ENCODE data around the gene TFEB.

The TFEB gene

GRCh38 chr6:41713650-41714291 is 21.6 kb downstream of the TFEB start:
- H3K36me3 ChIP-seq (ENCODE audit: control insufficient read depth, insufficient read depth, low read length), result no peaks in the 10 kb centered on the region
- no peak overlapping the region for H3K4me3 ChIP-seq (ENCODE audit: low read length)
- H3K9ac ChIP-seq (ENCODE audit: low read length), result peak overlapping the region; percentile 46
- no peaks in the 10 kb centered on the region for H3K27me3 ChIP-seq (ENCODE audit: control insufficient read depth, insufficient read depth, low read length)
- H3K9me3 ChIP-seq (ENCODE audit: control insufficient read depth, low read length), result no peaks in the 10 kb centered on the region
- peaks cover 35% of the 10 kb centered on the region for H3K4me1 ChIP-seq (ENCODE audit: control insufficient read depth, insufficient read depth, low read length)

- Histone ChIP-seq H3K36me3 (ENCODE audit: control insufficient read depth, insufficient read depth, low read length) (no peaks in the 10 kb centered on the region), H3K27me3 (ENCODE audit: control insufficient read depth, insufficient read depth, low read length) (no peaks in the 10 kb centered on the region), H3K9me3 (ENCODE audit: control insufficient read depth, low read length) (no peaks in the 10 kb centered on the region), H3K4me3 (ENCODE audit: low read length) (peak overlapping the region; percentile 6), H3K4me1 (ENCODE audit: control insufficient read depth, insufficient read depth, low read length) (peaks cover 35% of the 10 kb centered on the region), H3K9ac (ENCODE audit: low read length) (peak overlapping the region; percentile 46)
Observed at GRCh38 chr6:41713159-41713649, 22.2 kb downstream of the TFEB start.

GRCh38 chr6:41712651-41713103 is 22.7 kb downstream of the TFEB start:
- peaks cover 35% of the 10 kb centered on the region for H3K4me1 ChIP-seq (ENCODE audit: control insufficient read depth, insufficient read depth, low read length)
- no peaks in the 10 kb centered on the region for H3K36me3 ChIP-seq (ENCODE audit: control insufficient read depth, insufficient read depth, low read length)
- peak overlapping the region; percentile 46 for H3K9ac ChIP-seq (ENCODE audit: low read length)
- no peaks in the 10 kb centered on the region for H3K27me3 ChIP-seq (ENCODE audit: control insufficient read depth, insufficient read depth, low read length)
- no peaks in the 10 kb centered on the region for H3K9me3 ChIP-seq (ENCODE audit: control insufficient read depth, low read length)
- peak overlapping the region; percentile 6 for H3K4me3 ChIP-seq (ENCODE audit: low read length)

GRCh38 chr6:41711323-41712038 is 23.9 kb downstream of the TFEB start:
- Histone ChIP-seq H3K27me3 (ENCODE audit: control insufficient read depth, insufficient read depth, low read length) (no peaks in the 10 kb centered on the region), H3K36me3 (ENCODE audit: control insufficient read depth, insufficient read depth, low read length) (no peaks in the 10 kb centered on the region), H3K9me3 (ENCODE audit: control insufficient read depth, low read length) (no peaks in the 10 kb centered on the region), H3K4me3 (ENCODE audit: low read length) (no peak overlapping the region), H3K4me1 (ENCODE audit: control insufficient read depth, insufficient read depth, low read length) (peaks cover 42% of the 10 kb centered on the region), H3K9ac (ENCODE audit: low read length) (no peak overlapping the region)

GRCh38 chr6:41709375-41709774 is 26.0 kb downstream of the TFEB start:
- Histone ChIP-seq H3K27me3 (ENCODE audit: control insufficient read depth, insufficient read depth, low read length) (no peaks in the 10 kb centered on the region), H3K4me3 (ENCODE audit: low read length) (no peak overlapping the region), H3K4me1 (ENCODE audit: control insufficient read depth, insufficient read depth, low read length) (peaks cover 59% of the 10 kb centered on the region), H3K36me3 (ENCODE audit: control insufficient read depth, insufficient read depth, low read length) (no peaks in the 10 kb centered on the region), H3K9me3 (ENCODE audit: control insufficient read depth, low read length) (no peaks in the 10 kb centered on the region), H3K9ac (ENCODE audit: low read length) (no peak overlapping the region)

GRCh38 chr6:41708856-41709255 is 26.6 kb downstream of the TFEB start:
- Histone ChIP-seq H3K4me1 (ENCODE audit: control insufficient read depth, insufficient read depth, low read length) (peaks cover 59% of the 10 kb centered on the region), H3K4me3 (ENCODE audit: low read length) (no peak overlapping the region), H3K36me3 (ENCODE audit: control insufficient read depth, insufficient read depth, low read length) (no peaks in the 10 kb centered on the region), H3K27me3 (ENCODE audit: control insufficient read depth, insufficient read depth, low read length) (no peaks in the 10 kb centered on the region), H3K9me3 (ENCODE audit: control insufficient read depth, low read length) (no peaks in the 10 kb centered on the region), H3K9ac (ENCODE audit: low read length) (no peak overlapping the region)

- H3K4me1 ChIP-seq (ENCODE audit: control insufficient read depth, insufficient read depth, low read length), result peaks cover 48% of the 10 kb centered on the region
- no peaks in the 10 kb centered on the region for H3K27me3 ChIP-seq (ENCODE audit: control insufficient read depth, insufficient read depth, low read length)
- no peaks in the 10 kb centered on the region for H3K9me3 ChIP-seq (ENCODE audit: control insufficient read depth, low read length)
- no peak overlapping the region for H3K9ac ChIP-seq (ENCODE audit: low read length)
- H3K4me3 ChIP-seq (ENCODE audit: low read length), result no peak overlapping the region
- no peaks in the 10 kb centered on the region for H3K36me3 ChIP-seq (ENCODE audit: control insufficient read depth, insufficient read depth, low read length)
Observed at GRCh38 chr6:41707565-41708200, 27.7 kb downstream of the TFEB start.

- H3K9ac ChIP-seq (ENCODE audit: low read length), result no peak overlapping the region
- peaks cover 41% of the 10 kb centered on the region for H3K4me1 ChIP-seq (ENCODE audit: control insufficient read depth, insufficient read depth, low read length)
- H3K27me3 ChIP-seq (ENCODE audit: control insufficient read depth, insufficient read depth, low read length), result no peaks in the 10 kb centered on the region
- H3K9me3 ChIP-seq (ENCODE audit: control insufficient read depth, low read length), result no peaks in the 10 kb centered on the region
- H3K4me3 ChIP-seq (ENCODE audit: low read length), result no peak overlapping the region
- no peaks in the 10 kb centered on the region for H3K36me3 ChIP-seq (ENCODE audit: control insufficient read depth, insufficient read depth, low read length)
Observed at GRCh38 chr6:41706876-41707564, 28.4 kb downstream of the TFEB start.

- no peak overlapping the region for H3K4me3 ChIP-seq (ENCODE audit: low read length)
- H3K36me3 ChIP-seq (ENCODE audit: control insufficient read depth, insufficient read depth, low read length), result no peaks in the 10 kb centered on the region
- no peaks in the 10 kb centered on the region for H3K27me3 ChIP-seq (ENCODE audit: control insufficient read depth, insufficient read depth, low read length)
- H3K9ac ChIP-seq (ENCODE audit: low read length), result peak overlapping the region; percentile 30
- H3K4me1 ChIP-seq (ENCODE audit: control insufficient read depth, insufficient read depth, low read length), result peaks cover 33% of the 10 kb centered on the region
- no peaks in the 10 kb centered on the region for H3K9me3 ChIP-seq (ENCODE audit: control insufficient read depth, low read length)
Observed at GRCh38 chr6:41705996-41706835, 29.2 kb downstream of the TFEB start.

GRCh38 chr6:41705311-41705995 is 30.0 kb downstream of the TFEB start:
- peaks cover 32% of the 10 kb centered on the region for H3K4me1 ChIP-seq (ENCODE audit: control insufficient read depth, insufficient read depth, low read length)
- no peaks in the 10 kb centered on the region for H3K36me3 ChIP-seq (ENCODE audit: control insufficient read depth, insufficient read depth, low read length)
- no peaks in the 10 kb centered on the region for H3K9me3 ChIP-seq (ENCODE audit: control insufficient read depth, low read length)
- peak overlapping the region; percentile 30 for H3K9ac ChIP-seq (ENCODE audit: low read length)
- H3K4me3 ChIP-seq (ENCODE audit: low read length), result no peak overlapping the region
- H3K27me3 ChIP-seq (ENCODE audit: control insufficient read depth, insufficient read depth, low read length), result no peaks in the 10 kb centered on the region

All from mucosa of stomach (tissue), 1 donor.